GM10266 (cell line): Measurements from ENCODE around the gene ZNF726.

Experiments
- DNase-seq: peaks from one replicate; pipeline ENCODE4 v3.0.0; 2012; ENCODE audit errors: extremely low spot score
- TF ChIP-seq, protein P1 (sequence below): IDR thresholded peaks from 2 replicates; pipeline ENCODE4 v1.5.1; 2012; ENCODE audit warnings: mild to moderate bottlenecking, low read depth; ENCODE audit not compliant: control insufficient read depth, insufficient read depth; ENCODE audit errors: missing control alignments

The ZNF726 gene

GRCh38 chr19:23983406-23983805, 68.7 kb downstream of the ZNF726 start:
- TF ChIP-seq, protein P1, sequence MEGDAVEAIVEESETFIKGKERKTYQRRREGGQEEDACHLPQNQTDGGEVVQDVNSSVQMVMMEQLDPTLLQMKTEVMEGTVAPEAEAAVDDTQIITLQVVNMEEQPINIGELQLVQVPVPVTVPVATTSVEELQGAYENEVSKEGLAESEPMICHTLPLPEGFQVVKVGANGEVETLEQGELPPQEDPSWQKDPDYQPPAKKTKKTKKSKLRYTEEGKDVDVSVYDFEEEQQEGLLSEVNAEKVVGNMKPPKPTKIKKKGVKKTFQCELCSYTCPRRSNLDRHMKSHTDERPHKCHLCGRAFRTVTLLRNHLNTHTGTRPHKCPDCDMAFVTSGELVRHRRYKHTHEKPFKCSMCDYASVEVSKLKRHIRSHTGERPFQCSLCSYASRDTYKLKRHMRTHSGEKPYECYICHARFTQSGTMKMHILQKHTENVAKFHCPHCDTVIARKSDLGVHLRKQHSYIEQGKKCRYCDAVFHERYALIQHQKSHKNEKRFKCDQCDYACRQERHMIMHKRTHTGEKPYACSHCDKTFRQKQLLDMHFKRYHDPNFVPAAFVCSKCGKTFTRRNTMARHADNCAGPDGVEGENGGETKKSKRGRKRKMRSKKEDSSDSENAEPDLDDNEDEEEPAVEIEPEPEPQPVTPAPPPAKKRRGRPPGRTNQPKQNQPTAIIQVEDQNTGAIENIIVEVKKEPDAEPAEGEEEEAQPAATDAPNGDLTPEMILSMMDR: no peak
- DNase-seq: no peak
